Lung (tissue), 12 donors: ENCODE measurements around the gene DGCR2. TPM values are rescaled to one million over a fixed set of nuclear protein-coding genes. Genes with fewer than 3 reads are reported as not detected.

ENCODE experiments used
- ATAC-seq: fragments of 200-7000 bp; cut with Tn5 transposase; one replicate; pipeline ENCODE4 v1.9.1; 2020; ENCODE audit warnings: moderate number of reproducible peaks; ENCODE audit not compliant: insufficient read depth, low FRiP score
- DNase-seq, 3 donors: peaks; one replicate each; pipeline ENCODE4 v3.0.0-alpha.2; 2013 to 2017
- H3K27ac ChIP-seq, 2 donors: one replicate each; pipeline ENCODE4 v1.5.1; 2013; ENCODE audit warnings: mild to moderate bottlenecking in 2 of 2, moderate library complexity in 2 of 2, control low read depth in 1 of 2, inconsistent platforms in 1 of 2, low read depth in 1 of 2, low read length in 1 of 2
- H3K27me3 ChIP-seq, 3 donors: one replicate each; pipeline ENCODE4 v1.5.1; 2013; ENCODE audit warnings: low read length in 2 of 3; ENCODE audit not compliant: control insufficient read depth in 3 of 3, insufficient read depth in 3 of 3
- H3K36me3 ChIP-seq, 4 donors: one replicate each; pipeline ENCODE4 v1.5.1; 2013; ENCODE audit warnings: low read length in 4 of 4, mild to moderate bottlenecking in 1 of 4, moderate library complexity in 1 of 4; ENCODE audit not compliant: control insufficient read depth in 4 of 4, insufficient read depth in 4 of 4
- H3K4me1 ChIP-seq, 5 donors: one replicate each; pipeline ENCODE4 v1.5.1; 2013; ENCODE audit warnings: low read length in 5 of 5, mild to moderate bottlenecking in 2 of 5, moderate library complexity in 1 of 5; ENCODE audit not compliant: control insufficient read depth in 5 of 5, insufficient read depth in 5 of 5
- H3K4me3 ChIP-seq: one replicate; pipeline ENCODE4 v1.5.1; 2013; ENCODE audit warnings: mild to moderate bottlenecking, control low read depth, moderate library complexity
- H3K9ac ChIP-seq, 2 donors: one replicate each; pipeline ENCODE4 v1.5.1; 2013; ENCODE audit warnings: low read length in 2 of 2, control low read depth in 1 of 2; ENCODE audit not compliant: insufficient read depth in 1 of 2
- H3K9me3 ChIP-seq, 4 donors: one replicate each; pipeline ENCODE4 v1.5.1; 2013; ENCODE audit warnings: low read length in 3 of 4, mild to moderate bottlenecking in 1 of 4, moderate library complexity in 1 of 4; ENCODE audit not compliant: control insufficient read depth in 4 of 4, insufficient read depth in 3 of 4
- WGBS, 2 donors: extraction: QIAGEN DNeasy Blood & Tissue Kit; methylation state at CpG; one replicate each; pipeline ENCODE4 v1.1.7; 2013; 5-methylcytosine and 5-hydroxymethylcytosine counted together
- polyA plus RNA-seq, 2 donors: library from polyadenylated mRNA; stranded (reverse); fragments of 200-250 nt; gene quantifications; one replicate each; pipeline ENCODE4 v1.2.1, GENCODE V29; 2013
- total RNA-seq, 2 donors: library from RNA; depleted of rRNA in 1 of 2; stranded (reverse); fragments of >200 nt in 1 of 2; gene quantifications; one replicate each; pipeline ENCODE4 v1.2.1, GENCODE V29; 2014 to 2021
- TF ChIP-seq, protein P1 (sequence below): IDR thresholded peaks from 2 replicates; pipeline ENCODE4 v1.5.1; 2012; ENCODE audit warnings: mild to moderate bottlenecking; ENCODE audit errors: control extremely low read depth, extremely low read depth
- donor health status: control.
- donor health status: control.
- donor health status: Bipolar disorder and iron deficiency.
- donor health status: healthy.
- donor health status: DM: yes; HTN: yes; CAD: no.

Gene DGCR2
- total and polyA plus RNA-seq, 4 donors = 40.4 to 77.4 (median 50.5) TPM

DNA sequence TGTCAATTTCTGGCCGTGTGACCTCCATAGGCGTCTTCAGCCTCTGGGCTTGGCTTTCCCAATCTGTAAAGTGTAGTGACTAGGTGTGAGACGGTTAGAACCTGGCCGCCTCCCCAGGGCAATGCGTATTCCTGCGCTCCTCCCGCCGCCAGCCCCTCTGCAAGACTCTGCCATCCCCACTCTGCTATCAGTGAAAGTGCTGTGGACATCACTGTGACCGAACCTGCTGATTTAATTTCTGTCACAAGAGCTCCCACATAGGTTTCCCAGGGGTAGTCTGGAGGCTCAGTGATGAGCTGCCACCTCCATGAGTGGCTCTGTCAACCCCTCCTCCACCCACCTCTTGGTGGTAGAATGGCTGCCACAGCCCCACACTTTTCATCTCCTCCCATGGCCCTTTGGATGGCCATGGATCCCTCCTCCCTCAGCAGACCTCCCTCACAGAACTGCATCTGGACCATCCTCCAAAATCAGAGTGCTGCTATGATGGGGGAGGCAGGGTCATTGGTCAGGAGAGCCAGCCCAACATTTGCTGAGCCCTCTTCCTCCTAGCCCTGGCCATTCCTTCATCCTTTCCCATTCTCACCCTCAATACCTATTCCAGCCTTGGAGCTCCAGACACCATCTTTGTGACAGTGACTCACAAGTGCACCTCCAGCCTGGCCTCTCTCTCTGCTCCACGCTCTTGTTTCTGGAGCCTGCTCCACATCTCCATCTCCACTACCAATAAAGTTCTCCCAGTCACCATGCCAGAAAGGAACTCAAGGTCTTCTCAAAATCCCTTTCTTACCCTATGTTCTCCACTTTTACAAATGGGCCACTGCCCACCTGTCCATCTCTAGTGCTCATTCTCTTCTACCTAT lies 29.3 kb upstream of the DGCR2 start:
- 55 to 57% methylated on average over 10 of the region's 10 CpGs for WGBS, 2 donors

DNA sequence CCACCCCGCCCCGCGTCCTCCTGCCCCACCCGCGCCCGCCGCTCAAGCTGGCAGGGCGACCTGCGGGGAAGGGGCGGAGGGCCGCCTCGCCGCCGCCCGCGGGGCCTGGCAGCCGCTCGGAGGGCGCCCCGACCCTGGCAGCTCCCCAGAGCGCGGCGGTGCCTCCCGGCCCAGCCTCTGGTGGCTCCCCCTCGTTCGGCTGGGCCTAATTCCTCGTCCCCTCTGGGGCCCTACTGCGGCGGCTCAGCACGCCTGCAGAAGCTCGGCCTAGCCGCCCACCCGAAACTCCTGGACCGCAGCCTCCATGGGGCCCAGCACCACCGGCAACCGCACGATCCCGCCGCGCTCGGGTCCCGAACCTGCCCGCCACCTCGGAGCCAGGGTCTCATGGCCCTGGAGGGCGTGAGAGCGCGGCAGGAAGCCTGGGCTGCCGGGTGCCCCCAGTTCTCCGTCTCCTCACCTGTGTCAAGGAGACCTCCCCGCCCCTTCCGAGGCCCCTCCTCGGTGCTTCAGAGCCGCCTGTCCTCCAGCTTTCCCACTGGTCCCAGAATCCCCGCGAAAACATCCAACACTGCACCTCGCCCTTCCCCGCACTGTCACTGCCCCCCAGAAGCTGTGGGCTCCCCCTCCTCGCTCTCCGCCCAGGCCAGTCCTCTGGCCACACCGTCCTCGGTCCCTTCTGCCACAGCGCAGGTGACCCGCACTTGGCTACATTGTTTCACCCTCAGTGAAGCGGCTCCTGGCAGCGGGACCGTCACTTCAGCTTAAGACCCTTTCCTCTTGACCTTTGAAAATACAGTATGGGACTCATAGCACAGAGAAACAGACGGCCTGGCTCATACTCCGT lies 28.5 kb upstream of the DGCR2 start:
- peaks cover 0 to 8% (median 0%) of the 10 kb centered on the region in 5 donors for H3K4me1 ChIP-seq
- DNase-seq (peak in 1 of 3 donors; percentile 8), ATAC-seq (no peak)
- no peak overlapping the region for H3K9ac ChIP-seq
- H3K4me3 ChIP-seq = no peak overlapping the region
- TF ChIP-seq, protein P1, sequence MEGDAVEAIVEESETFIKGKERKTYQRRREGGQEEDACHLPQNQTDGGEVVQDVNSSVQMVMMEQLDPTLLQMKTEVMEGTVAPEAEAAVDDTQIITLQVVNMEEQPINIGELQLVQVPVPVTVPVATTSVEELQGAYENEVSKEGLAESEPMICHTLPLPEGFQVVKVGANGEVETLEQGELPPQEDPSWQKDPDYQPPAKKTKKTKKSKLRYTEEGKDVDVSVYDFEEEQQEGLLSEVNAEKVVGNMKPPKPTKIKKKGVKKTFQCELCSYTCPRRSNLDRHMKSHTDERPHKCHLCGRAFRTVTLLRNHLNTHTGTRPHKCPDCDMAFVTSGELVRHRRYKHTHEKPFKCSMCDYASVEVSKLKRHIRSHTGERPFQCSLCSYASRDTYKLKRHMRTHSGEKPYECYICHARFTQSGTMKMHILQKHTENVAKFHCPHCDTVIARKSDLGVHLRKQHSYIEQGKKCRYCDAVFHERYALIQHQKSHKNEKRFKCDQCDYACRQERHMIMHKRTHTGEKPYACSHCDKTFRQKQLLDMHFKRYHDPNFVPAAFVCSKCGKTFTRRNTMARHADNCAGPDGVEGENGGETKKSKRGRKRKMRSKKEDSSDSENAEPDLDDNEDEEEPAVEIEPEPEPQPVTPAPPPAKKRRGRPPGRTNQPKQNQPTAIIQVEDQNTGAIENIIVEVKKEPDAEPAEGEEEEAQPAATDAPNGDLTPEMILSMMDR = no peak
- H3K27me3 ChIP-seq = peaks cover 22 to 60% (median 40%) of the 10 kb centered on the region in 3 donors
- H3K27ac ChIP-seq = no peak overlapping the region
- peaks cover 0 to 8% (median 0%) of the 10 kb centered on the region in 4 donors for H3K9me3 ChIP-seq
- H3K36me3 ChIP-seq = no peaks in the 10 kb centered on the region
- 9 to 14% methylated on average over 36 to 68 of the region's 68 CpGs for WGBS, 2 donors

More for the DNA sequence above, 29.3 kb upstream of the DGCR2 start:
- H3K9me3 ChIP-seq = peaks cover 0 to 8% (median 0%) of the 10 kb centered on the region in 4 donors
- H3K4me1 ChIP-seq = peaks cover 0 to 8% (median 0%) of the 10 kb centered on the region in 5 donors
- no peak overlapping the region for H3K27ac ChIP-seq
- no peak overlapping the region for H3K9ac ChIP-seq
- H3K36me3 ChIP-seq = no peaks in the 10 kb centered on the region
- no peak overlapping the region for H3K4me3 ChIP-seq
- ATAC-seq = no peak
- DNase-seq = peak in 1 of 3 donors; percentile 4
- peaks cover 22 to 60% (median 34%) of the 10 kb centered on the region in 3 donors for H3K27me3 ChIP-seq
- TF ChIP-seq, protein P1 = no peak

DNA sequence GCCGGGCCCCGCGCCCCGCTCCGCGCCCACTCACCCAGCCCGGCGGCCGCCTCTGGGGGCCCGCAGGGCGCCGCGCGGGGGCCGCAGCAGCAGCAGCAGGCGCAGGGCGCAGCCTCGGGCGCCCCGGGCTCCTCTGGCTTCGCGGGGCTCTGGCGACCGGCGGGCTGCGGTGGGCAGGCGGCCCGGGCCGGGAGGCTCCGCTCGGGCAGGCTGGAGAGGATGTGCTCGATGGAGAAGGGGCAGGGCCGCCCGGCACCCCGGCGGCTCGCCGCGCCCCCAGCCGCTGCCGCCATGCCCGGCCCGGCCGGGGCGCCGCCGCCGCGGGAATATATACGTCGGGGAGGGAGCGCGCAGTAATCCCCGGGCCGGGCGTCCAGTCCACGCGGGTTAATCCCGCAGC lies 27.8 kb upstream of the DGCR2 start, which contains the start of gene GSC2:
Gene GSC2, minus strand, starts transcription at position 302 of the 400 bp plus-strand sequence. Its CDS starts 9 bp downstream, at position 293.
- TF ChIP-seq, protein P1 = no peak
- peaks cover 22 to 57% (median 40%) of the 10 kb centered on the region in 3 donors for H3K27me3 ChIP-seq
- WGBS, 2 donors = 0 to 3% methylated on average over 1 to 59 of the region's 59 CpGs
- H3K4me1 ChIP-seq = peaks cover 0 to 8% (median 0%) of the 10 kb centered on the region in 5 donors
- H3K4me3 ChIP-seq = peak within 1 kb of the TSS; percentile 20
- ATAC-seq (no peak), DNase-seq (no peak)
- no peaks in the 10 kb centered on the region for H3K36me3 ChIP-seq
- peaks cover 0 to 8% (median 0%) of the 10 kb centered on the region in 4 donors for H3K9me3 ChIP-seq
- H3K27ac ChIP-seq = no peak within 1 kb of the TSS
- no peak within 1 kb of the TSS for H3K9ac ChIP-seq
